Type B pancreatic cell (in vitro differentiated cells): ENCODE data around the gene HPGDS. TPM values are rescaled to one million over a fixed set of nuclear protein-coding genes. Genes with fewer than 3 reads are reported as not detected.

Experiments
- DNase-seq: peaks from one replicate; pipeline ENCODE4 v3.0.0; 2021; ENCODE audit warnings: mixed read lengths; ENCODE audit not compliant: unreplicated experiment; ENCODE audit errors: extremely low spot score
- H3K27ac Mint-ChIP-seq: 2 replicates; pipeline ENCODE4 v1.8.0; 2021; ENCODE audit warnings: mild to moderate bottlenecking, mixed read lengths
- H3K27me3 Mint-ChIP-seq: 2 replicates; pipeline ENCODE4 v1.8.0; 2021; ENCODE audit warnings: mixed read lengths
- H3K36me3 Mint-ChIP-seq: 2 replicates; pipeline ENCODE4 v1.8.0; 2021; ENCODE audit warnings: mixed read lengths
- H3K4me1 Mint-ChIP-seq: one replicate; pipeline ENCODE4 v1.8.0; 2021; ENCODE audit warnings: mixed read lengths; ENCODE audit not compliant: unreplicated experiment
- H3K4me3 Mint-ChIP-seq: 2 replicates; pipeline ENCODE4 v1.8.0; 2021; ENCODE audit warnings: mild to moderate bottlenecking, mixed read lengths
- H3K9me3 Mint-ChIP-seq: 2 replicates; pipeline ENCODE4 v1.8.0; 2021; ENCODE audit warnings: mixed read lengths
- total RNA-seq: library from RNA; stranded (reverse); gene quantifications from 2 replicates; pipeline ENCODE4 v1.2.1, GENCODE V29; 2021; ENCODE audit warnings: low replicate concordance
- TF ChIP-seq, protein P1 (sequence below): fragments of 200-600 bp; sonication (generic); conservative IDR thresholded peaks from 2 replicates; pipeline ENCODE4 v1.5.0; 2021; ENCODE audit warnings: antibody characterized with exemption, mild to moderate bottlenecking

The HPGDS gene
- total RNA-seq, 1 donor from 2014 or later = not detected

DNA sequence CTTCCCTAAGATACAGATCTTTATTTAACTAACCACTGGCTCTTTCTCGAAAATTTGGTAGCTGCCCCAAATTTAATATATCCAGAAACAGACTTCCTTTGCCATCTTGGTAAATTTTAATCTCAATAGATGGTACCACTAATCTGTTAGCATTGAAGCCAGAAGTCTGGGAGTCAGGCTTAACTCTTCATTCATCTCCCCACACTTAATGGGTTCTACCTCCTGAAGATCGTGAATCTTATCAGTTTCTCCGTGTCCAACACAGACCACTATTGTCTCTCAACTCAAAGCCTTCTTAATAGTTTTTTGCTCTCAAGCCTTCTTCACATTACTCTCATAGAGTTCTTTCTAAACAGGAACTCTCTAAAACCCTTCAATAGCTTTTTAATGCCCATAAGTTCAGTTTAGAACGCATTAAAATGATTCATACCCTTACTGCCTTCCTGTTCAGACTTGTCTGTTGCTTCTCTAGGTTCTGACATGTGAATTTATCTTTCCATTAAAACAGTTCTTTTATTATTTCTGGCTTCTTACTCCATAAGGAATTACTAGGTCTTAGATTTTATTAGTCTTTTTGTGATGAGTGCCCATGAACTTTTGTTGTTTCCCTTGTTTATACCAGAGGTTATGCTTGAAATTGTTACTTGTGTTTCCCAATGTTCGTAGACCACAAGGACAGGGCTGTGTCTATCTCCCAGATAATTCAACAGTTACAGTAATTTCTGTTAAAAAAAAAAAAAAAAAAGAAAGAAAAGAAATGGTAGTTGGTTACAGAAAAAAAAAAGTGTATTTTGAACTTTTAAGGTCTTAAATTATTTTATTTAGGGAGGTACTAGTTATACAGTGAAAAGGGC is 80.2 kb downstream of the HPGDS start:
- no peaks in the 10 kb centered on the region for H3K4me1 Mint-ChIP-seq
- peak overlapping the region; percentile 13 for H3K27ac Mint-ChIP-seq
- H3K4me3 Mint-ChIP-seq = no peak overlapping the region
- DNase-seq = no peak
- no peaks in the 10 kb centered on the region for H3K27me3 Mint-ChIP-seq
- no peaks in the 10 kb centered on the region for H3K9me3 Mint-ChIP-seq
- peaks cover 41% of the 10 kb centered on the region for H3K36me3 Mint-ChIP-seq
- TF ChIP-seq, protein P1, sequence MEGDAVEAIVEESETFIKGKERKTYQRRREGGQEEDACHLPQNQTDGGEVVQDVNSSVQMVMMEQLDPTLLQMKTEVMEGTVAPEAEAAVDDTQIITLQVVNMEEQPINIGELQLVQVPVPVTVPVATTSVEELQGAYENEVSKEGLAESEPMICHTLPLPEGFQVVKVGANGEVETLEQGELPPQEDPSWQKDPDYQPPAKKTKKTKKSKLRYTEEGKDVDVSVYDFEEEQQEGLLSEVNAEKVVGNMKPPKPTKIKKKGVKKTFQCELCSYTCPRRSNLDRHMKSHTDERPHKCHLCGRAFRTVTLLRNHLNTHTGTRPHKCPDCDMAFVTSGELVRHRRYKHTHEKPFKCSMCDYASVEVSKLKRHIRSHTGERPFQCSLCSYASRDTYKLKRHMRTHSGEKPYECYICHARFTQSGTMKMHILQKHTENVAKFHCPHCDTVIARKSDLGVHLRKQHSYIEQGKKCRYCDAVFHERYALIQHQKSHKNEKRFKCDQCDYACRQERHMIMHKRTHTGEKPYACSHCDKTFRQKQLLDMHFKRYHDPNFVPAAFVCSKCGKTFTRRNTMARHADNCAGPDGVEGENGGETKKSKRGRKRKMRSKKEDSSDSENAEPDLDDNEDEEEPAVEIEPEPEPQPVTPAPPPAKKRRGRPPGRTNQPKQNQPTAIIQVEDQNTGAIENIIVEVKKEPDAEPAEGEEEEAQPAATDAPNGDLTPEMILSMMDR = no peak

DNA sequence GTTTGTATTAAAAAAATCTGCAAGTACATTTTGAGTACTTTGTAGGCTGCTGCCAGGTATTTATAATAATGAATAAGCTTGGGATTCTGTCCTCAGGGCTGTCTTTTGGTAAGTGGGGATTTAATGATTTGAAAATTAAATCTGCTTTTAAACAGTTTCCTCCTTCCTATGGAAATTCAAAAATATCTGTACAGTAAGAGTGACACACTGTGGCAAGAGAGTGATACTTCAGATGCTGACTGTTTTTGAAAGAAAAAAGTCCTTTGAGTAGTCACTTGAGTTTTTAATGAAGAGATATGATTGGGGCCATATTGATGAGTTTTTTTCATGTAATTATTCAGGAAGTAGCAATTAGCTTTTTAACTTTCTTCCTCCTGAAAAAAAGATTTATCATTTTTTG is 85.8 kb downstream of the HPGDS start:
- Mint-ChIP-seq H3K27ac (no peak overlapping the region), H3K9me3 (no peaks in the 10 kb centered on the region), H3K4me1 (no peaks in the 10 kb centered on the region)

DNA sequence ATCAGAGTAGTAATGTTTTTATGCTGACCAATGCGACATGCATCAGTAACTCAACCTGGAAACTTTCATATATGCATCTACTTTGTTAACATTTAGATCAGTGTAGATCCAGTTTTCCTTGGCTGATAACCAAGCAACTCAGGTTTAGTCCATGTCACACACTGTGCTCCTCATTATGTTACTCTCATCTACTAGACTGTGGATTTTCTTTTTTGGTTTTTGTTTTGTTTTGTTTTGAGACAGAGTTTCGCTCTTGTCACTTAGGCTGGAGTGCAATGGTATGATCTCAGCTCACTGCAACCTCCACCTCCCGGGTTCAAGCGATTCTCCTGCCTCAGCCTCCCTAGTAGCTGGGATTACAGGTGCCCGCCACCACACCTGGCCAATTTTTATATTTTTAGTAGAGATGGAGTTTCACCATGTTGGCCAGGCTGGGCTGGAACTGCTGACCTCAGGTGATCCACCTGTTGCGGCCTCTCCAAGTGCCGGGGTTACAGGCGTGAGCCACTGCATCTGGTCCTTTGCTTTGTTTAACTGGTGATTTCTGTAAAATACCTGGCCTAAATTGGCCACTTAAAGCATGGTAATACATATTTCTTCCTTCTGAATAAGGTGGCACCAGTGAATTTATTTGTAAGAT is 86.4 kb downstream of the HPGDS start:
- H3K9me3 Mint-ChIP-seq = no peaks in the 10 kb centered on the region
- H3K4me1 Mint-ChIP-seq = no peaks in the 10 kb centered on the region
- H3K27ac Mint-ChIP-seq = no peak overlapping the region
- DNase-seq = no peak
- H3K27me3 Mint-ChIP-seq = no peaks in the 10 kb centered on the region
- TF ChIP-seq, protein P1 = no peak
- H3K4me3 Mint-ChIP-seq = no peak overlapping the region
- peaks cover 32% of the 10 kb centered on the region for H3K36me3 Mint-ChIP-seq

More for the DNA sequence above, 85.8 kb downstream of the HPGDS start:
- no peak for DNase-seq
- no peak overlapping the region for H3K4me3 Mint-ChIP-seq
- H3K27me3 Mint-ChIP-seq = no peaks in the 10 kb centered on the region
- TF ChIP-seq, protein P1 = peak; percentile 54
- H3K36me3 Mint-ChIP-seq = peaks cover 33% of the 10 kb centered on the region

DNA sequence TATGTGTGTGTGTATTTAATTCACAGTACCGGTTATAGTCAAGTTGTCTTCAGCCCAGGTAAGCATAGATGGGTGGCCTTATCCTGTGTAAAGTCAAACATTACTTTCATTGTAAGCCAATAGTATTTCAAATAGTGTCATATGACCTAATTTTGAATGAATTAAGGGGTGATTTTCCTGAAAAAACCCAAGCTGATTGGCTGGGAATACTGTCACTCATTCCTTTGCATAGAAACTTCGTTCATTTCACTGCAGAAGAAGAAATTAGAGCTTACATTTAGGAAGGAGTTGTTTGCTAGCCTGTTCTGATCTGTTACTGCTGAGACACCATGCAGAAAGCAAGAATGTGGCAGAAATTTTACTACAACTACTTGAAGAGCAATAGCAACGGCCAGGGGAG is 89.6 kb downstream of the HPGDS start:
- Mint-ChIP-seq H3K27me3 (no peaks in the 10 kb centered on the region), H3K27ac (no peak overlapping the region), H3K4me1 (no peaks in the 10 kb centered on the region), H3K4me3 (no peak overlapping the region), H3K36me3 (peaks cover 30% of the 10 kb centered on the region), H3K9me3 (no peaks in the 10 kb centered on the region)
- DNase-seq = no peak
- TF ChIP-seq, protein P1 = no peak

DNA sequence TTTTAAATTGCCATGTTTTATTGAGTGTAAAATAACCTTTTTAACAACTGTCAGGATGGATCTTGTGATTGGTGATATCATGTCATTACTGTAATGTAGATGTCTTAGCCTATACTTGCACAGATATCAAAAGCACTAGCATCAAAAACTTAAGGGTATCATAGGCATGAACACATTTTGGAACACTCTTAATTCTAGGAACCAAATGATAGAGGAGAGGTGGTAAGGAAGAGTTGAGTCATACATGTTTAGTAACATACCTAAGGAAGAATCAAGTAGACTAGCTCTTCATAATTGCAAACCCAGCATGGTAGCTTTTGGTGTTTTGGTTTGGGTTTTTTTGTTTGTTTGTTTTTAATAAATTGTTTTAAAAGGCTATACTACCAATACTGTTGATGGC is 91.5 kb downstream of the HPGDS start:
- Mint-ChIP-seq H3K4me1 (no peaks in the 10 kb centered on the region), H3K27me3 (no peaks in the 10 kb centered on the region), H3K36me3 (peaks cover 33% of the 10 kb centered on the region), H3K4me3 (no peak overlapping the region), H3K27ac (no peak overlapping the region), H3K9me3 (no peaks in the 10 kb centered on the region)
- TF ChIP-seq, protein P1 = no peak
- no peak for DNase-seq

Other genes starting within 250 kb of the HPGDS start
- gene SMARCAD1, start 135.0 kb downstream of the HPGDS start, total RNA-seq = 36.6 and 52.3 TPM in 2 replicates
- gene PDLIM5, start 109.1 kb upstream of the HPGDS start, total RNA-seq = 76.7 and 118 TPM in 2 replicates